DOHH2 (cell line): ENCODE data around the gene TMEM14A.

Experiments
- EZH2phosphoT487 ChIP-seq: fragments of 200-600 bp; sonication (generic); IDR thresholded peaks from 2 replicates; pipeline ENCODE4 v1.6.1; 2017; ENCODE audit warnings: borderline replicate concordance, mild to moderate bottlenecking, antibody characterized with exemption, low read length, moderate library complexity, mixed read lengths
- TF ChIP-seq, protein P1 (sequence below): fragments of 200-600 bp; sonication (generic); IDR thresholded peaks from one replicate; pipeline ENCODE4 v1.5.1; 2014; ENCODE audit warnings: antibody characterized with exemption, mild to moderate bottlenecking, low read depth, low read length; ENCODE audit not compliant: poor library complexity, severe bottlenecking

DNA sequence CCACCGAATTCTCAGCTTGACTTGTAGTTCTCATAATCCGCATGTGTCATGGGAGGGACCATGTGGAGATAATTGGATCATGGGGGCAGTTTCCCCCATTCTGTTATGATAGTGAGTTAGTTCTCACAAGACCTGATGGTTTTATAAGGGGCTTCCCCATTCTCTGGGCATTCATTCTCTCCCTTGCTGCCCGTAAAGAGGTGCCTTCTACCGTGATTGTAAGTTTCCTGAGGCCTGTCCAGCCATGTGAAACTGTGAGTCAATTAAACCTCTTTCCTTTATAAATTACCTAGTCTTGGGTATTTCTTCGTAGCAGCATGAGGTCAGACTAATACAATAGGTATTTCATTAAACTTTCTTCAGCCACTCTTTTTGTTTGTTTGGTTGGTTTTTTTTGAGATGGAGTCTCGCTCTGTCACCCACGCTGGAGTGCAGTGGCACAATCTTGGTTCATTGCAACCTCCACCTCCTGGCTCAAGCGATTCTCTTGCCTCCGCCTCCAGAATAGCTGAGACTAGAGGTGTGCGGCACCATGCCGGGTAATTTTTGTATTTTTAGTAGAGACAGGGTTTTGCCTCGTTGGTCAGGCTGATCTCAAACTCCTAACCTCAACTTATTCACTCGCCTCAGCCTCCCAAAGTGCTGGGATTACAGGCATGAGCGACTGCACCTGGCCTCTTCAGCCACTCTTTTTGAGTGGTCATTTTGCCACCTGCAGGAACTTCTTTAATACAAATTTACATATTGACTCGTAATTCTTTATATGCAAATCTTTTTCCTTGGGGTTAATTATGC is 56.0 kb downstream of the TMEM14A start:
- TF ChIP-seq, protein P1, sequence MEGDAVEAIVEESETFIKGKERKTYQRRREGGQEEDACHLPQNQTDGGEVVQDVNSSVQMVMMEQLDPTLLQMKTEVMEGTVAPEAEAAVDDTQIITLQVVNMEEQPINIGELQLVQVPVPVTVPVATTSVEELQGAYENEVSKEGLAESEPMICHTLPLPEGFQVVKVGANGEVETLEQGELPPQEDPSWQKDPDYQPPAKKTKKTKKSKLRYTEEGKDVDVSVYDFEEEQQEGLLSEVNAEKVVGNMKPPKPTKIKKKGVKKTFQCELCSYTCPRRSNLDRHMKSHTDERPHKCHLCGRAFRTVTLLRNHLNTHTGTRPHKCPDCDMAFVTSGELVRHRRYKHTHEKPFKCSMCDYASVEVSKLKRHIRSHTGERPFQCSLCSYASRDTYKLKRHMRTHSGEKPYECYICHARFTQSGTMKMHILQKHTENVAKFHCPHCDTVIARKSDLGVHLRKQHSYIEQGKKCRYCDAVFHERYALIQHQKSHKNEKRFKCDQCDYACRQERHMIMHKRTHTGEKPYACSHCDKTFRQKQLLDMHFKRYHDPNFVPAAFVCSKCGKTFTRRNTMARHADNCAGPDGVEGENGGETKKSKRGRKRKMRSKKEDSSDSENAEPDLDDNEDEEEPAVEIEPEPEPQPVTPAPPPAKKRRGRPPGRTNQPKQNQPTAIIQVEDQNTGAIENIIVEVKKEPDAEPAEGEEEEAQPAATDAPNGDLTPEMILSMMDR: no peak
- TF ChIP-seq EZH2phosphoT487: no peak
